WI38 (cell line): ENCODE results near the gene MYO16.

Source experiments
- H3K4me3 ChIP-seq: 2 replicates; pipeline ENCODE4 v1.5.1; 2011; ENCODE audit warnings: low read depth, mild to moderate bottlenecking, control low read depth, low read length
- TF ChIP-seq, protein P1 (sequence below): IDR thresholded peaks from 2 replicates; pipeline ENCODE4 v1.5.1; 2012; ENCODE audit warnings: low read depth, mild to moderate bottlenecking, control low read depth, low read length

The MYO16 gene

DNA sequence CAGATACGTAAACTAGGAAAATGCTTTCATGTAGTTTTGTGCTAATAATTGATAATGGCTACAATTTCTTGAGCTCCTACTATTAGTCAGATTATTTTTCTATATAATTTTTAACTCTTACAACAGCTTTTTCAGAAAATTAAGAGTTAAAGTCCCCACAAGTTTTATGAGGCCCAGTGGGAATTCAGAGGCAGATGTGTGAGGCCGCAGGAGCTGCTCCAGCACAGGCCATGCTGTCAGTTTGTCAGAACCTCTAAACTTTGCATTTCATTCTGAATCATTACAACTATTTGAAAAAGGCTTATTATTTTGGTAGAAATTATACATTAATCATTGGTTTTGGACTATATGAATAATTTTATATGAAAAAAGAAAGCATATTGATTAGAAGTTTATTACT is 370.8 kb downstream of the MYO16 start:
- H3K4me3 ChIP-seq: no peak overlapping the region
- TF ChIP-seq, protein P1, sequence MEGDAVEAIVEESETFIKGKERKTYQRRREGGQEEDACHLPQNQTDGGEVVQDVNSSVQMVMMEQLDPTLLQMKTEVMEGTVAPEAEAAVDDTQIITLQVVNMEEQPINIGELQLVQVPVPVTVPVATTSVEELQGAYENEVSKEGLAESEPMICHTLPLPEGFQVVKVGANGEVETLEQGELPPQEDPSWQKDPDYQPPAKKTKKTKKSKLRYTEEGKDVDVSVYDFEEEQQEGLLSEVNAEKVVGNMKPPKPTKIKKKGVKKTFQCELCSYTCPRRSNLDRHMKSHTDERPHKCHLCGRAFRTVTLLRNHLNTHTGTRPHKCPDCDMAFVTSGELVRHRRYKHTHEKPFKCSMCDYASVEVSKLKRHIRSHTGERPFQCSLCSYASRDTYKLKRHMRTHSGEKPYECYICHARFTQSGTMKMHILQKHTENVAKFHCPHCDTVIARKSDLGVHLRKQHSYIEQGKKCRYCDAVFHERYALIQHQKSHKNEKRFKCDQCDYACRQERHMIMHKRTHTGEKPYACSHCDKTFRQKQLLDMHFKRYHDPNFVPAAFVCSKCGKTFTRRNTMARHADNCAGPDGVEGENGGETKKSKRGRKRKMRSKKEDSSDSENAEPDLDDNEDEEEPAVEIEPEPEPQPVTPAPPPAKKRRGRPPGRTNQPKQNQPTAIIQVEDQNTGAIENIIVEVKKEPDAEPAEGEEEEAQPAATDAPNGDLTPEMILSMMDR: no peak

GRCh38 chr13:109002934-109003333 is 373.5 kb downstream of the MYO16 start:
- TF ChIP-seq, protein P1: no peak

GRCh38 chr13:109007946-109008345 is 378.5 kb downstream of the MYO16 start:
- TF ChIP-seq, protein P1: no peak

More at GRCh38 chr13:109002934-109003333, 373.5 kb downstream of the MYO16 start:
- H3K4me3 ChIP-seq: no peak overlapping the region

DNA sequence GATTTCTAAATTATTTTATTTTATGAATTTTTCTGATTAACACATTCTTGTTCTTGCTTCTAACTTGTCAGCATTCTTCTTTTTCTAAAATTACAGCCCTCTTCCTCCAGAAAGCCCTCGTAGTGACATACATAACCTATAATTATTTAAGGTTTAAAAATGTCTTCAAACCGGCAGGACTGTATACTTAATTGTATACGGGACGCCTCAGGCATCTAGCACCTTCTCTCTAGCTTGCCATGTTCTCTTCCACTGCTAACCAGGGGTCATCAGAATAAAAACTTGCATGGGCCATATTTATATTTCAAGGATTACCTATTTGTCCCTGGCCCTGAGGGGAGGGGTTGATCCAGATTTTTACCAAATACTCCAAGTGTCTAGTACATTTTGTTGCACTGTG is 380.3 kb downstream of the MYO16 start:
- TF ChIP-seq, protein P1: no peak
- H3K4me3 ChIP-seq: no peak overlapping the region

More at GRCh38 chr13:109007946-109008345, 378.5 kb downstream of the MYO16 start:
- H3K4me3 ChIP-seq: no peak overlapping the region

GRCh38 chr13:109010912-109011311 is 381.5 kb downstream of the MYO16 start:
- TF ChIP-seq, protein P1: no peak
- H3K4me3 ChIP-seq: no peak overlapping the region

DNA sequence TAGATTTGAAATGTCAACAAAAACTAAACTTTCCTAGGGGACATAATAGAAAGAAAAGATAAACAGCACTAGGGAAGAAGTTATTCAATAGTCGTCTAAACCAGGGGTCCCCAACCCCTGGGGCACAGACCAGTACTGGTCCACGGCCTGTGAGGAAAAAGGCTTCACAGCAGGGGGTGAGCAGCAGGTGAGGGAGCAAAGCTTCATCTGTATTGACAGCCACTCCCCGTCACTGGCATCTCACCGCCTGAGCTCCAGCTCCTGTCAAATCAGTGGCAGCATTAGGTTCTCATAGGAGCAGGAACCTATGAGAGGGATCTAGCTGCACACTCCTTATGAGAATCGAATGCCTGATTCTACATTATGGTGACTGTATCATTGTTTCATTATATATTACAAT is 382.7 kb downstream of the MYO16 start:
- TF ChIP-seq, protein P1: no peak
- H3K4me3 ChIP-seq: no peak overlapping the region

GRCh38 chr13:109021558-109021957 is 392.1 kb downstream of the MYO16 start:
- H3K4me3 ChIP-seq: no peak overlapping the region
- TF ChIP-seq, protein P1: no peak
